Activated CD4-positive, alpha-beta T cell treated with anti-CD3 and anti-CD28 coated beads, Interleukin-2, amount 50 U/mL, for 48 hours (primary cell): ENCODE data around the gene MADCAM1.

ENCODE experiments used
- DNase-seq, 2 experiments: peaks; one replicate each; pipeline ENCODE4 v3.0.0-alpha.2; 2020

Gene MADCAM1

GRCh38 chr19:508204-509150, 12.2 kb downstream of the MADCAM1 start:
- no peak for DNase-seq

- DNase-seq: peak; percentile 96 to 97
Observed at GRCh38 chr19:510606-511100, 14.4 kb downstream of the MADCAM1 start.

- DNase-seq: peak; percentile 73 to 81
Observed at GRCh38 chr19:511101-511851, 15.0 kb downstream of the MADCAM1 start.

GRCh38 chr19:512547-513365, 16.5 kb downstream of the MADCAM1 start:
- no peak for DNase-seq

GRCh38 chr19:513368-514165, 17.3 kb downstream of the MADCAM1 start:
- DNase-seq: no peak

- DNase-seq: no peak
Observed at GRCh38 chr19:514166-514663, 17.9 kb downstream of the MADCAM1 start.

- DNase-seq: no peak
Observed at GRCh38 chr19:517721-518597, 21.7 kb downstream of the MADCAM1 start.

GRCh38 chr19:518598-519231, 22.4 kb downstream of the MADCAM1 start:
- DNase-seq: peak; percentile 51 to 67

GRCh38 chr19:519449-519865, 23.2 kb downstream of the MADCAM1 start:
- no peak for DNase-seq

GRCh38 chr19:522726-523125, 26.4 kb downstream of the MADCAM1 start:
- DNase-seq: no peak

- DNase-seq: no peak
Observed at GRCh38 chr19:524062-524674, 27.9 kb downstream of the MADCAM1 start.

- DNase-seq: no peak
Observed at GRCh38 chr19:525029-525428, 28.7 kb downstream of the MADCAM1 start.

- no peak for DNase-seq
Observed at GRCh38 chr19:525857-526419, 29.7 kb downstream of the MADCAM1 start.

GRCh38 chr19:530134-531008, 34.1 kb downstream of the MADCAM1 start:
- no peak for DNase-seq

- peak; percentile 83 to 85 for DNase-seq
Observed at GRCh38 chr19:531009-531752, 34.9 kb downstream of the MADCAM1 start.

GRCh38 chr19:531753-532560, 35.7 kb downstream of the MADCAM1 start, which contains the start of gene CDC34:
TSS of gene CDC34 (plus strand) at chr19:531760. CDS start at chr19:531932, 172 bp downstream.
- no peak for DNase-seq
